ENCODE data around the gene UFSP1. TPM values are rescaled to one million over a fixed set of nuclear protein-coding genes. Genes with fewer than 3 reads are reported as not detected.

Gene UFSP1
- total RNA-seq, 1 donor from 2014 or later, result 2.4 TPM

DNA sequence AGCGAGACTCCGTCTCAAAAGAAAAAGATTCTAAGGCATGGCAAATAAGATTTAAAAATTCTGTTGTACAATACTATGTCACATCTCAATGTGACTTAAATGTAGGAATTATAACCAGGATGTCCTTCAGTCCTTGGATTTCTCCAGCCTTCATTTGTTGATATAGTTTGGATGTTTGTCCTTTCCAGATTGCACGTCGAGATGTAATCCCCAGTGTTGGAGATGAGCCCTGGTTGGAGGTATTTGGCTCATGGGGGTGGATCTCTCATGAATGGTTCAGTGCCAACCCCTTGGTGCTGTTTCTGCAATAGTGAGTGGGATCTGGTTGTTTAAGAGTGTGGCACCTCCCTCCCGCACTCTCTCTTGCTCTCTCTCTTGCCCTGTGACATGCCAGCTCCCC, 19.0 kb upstream of the UFSP1 start:
- no peak for DNase-seq (ENCODE audit: low spot score)
- Mint-ChIP-seq H3K4me1 (ENCODE audit: unreplicated experiment) (no peaks in the 10 kb centered on the region), H3K36me3 (ENCODE audit: low read depth, unreplicated experiment) (no peaks in the 10 kb centered on the region), H3K27ac (ENCODE audit: unreplicated experiment) (no peak overlapping the region), H3K27me3 (ENCODE audit: unreplicated experiment) (peaks cover 1% of the 10 kb centered on the region), H3K9me3 (ENCODE audit: unreplicated experiment) (no peaks in the 10 kb centered on the region), H3K4me3 (ENCODE audit: unreplicated experiment) (no peak overlapping the region)
- TF ChIP-seq, protein P1, sequence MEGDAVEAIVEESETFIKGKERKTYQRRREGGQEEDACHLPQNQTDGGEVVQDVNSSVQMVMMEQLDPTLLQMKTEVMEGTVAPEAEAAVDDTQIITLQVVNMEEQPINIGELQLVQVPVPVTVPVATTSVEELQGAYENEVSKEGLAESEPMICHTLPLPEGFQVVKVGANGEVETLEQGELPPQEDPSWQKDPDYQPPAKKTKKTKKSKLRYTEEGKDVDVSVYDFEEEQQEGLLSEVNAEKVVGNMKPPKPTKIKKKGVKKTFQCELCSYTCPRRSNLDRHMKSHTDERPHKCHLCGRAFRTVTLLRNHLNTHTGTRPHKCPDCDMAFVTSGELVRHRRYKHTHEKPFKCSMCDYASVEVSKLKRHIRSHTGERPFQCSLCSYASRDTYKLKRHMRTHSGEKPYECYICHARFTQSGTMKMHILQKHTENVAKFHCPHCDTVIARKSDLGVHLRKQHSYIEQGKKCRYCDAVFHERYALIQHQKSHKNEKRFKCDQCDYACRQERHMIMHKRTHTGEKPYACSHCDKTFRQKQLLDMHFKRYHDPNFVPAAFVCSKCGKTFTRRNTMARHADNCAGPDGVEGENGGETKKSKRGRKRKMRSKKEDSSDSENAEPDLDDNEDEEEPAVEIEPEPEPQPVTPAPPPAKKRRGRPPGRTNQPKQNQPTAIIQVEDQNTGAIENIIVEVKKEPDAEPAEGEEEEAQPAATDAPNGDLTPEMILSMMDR (IDR thresholded peaks at IDR 0.05; ENCODE audit: unreplicated experiment), result no peak

DNA sequence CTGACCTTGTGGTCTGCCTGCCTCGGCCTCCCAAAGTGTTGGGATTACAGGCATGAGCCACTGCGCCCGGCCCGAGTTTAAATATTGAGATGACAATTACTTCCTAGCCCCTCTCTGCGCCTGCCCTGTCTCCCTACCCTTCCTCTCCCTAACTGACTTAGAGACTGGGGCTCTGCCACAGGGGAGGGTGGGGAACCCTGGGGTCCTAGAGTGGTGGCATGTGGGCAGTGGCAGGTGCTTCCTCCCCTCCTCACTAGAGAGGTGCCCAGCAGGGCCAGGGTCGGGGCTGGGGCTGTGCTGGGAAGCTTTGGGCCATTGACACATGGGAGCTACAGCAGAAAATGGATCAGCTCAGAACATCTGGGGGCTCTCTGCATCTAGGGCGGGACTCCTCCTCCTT, 13.1 kb upstream of the UFSP1 start:
- no peak for DNase-seq (ENCODE audit: low spot score)
- H3K27me3 Mint-ChIP-seq (ENCODE audit: unreplicated experiment), result peaks cover 4% of the 10 kb centered on the region
- H3K9me3 Mint-ChIP-seq (ENCODE audit: unreplicated experiment), result no peaks in the 10 kb centered on the region
- no peaks in the 10 kb centered on the region for H3K4me1 Mint-ChIP-seq (ENCODE audit: unreplicated experiment)
- H3K4me3 Mint-ChIP-seq (ENCODE audit: unreplicated experiment), result no peak overlapping the region
- peaks cover 4% of the 10 kb centered on the region for H3K36me3 Mint-ChIP-seq (ENCODE audit: low read depth, unreplicated experiment)
- TF ChIP-seq, protein P1 (IDR thresholded peaks at IDR 0.05; ENCODE audit: unreplicated experiment), result no peak
- H3K27ac Mint-ChIP-seq (ENCODE audit: unreplicated experiment), result no peak overlapping the region

DNA sequence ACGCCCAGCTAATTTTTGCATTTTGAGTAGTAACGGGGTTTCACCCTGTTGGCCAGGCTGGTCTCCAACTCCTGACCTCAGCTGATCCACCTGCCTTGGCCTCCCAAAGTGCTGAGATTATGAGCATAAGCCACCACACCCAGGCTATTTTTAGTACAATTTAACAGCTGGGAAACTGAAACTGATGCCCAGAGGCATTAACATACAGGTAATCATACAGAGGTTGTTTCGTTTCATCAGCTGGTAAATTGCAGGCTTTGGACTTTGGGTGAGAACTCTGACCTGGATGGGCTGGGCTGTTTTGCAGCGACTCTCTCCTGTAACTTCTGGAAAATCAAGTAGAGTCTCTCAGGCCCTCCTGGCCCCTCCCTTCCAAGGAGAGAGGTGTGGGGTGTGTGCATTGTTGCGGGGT, 12.4 kb upstream of the UFSP1 start:
- peaks cover 6% of the 10 kb centered on the region for H3K27me3 Mint-ChIP-seq (ENCODE audit: unreplicated experiment)
- no peak for DNase-seq (ENCODE audit: low spot score)
- no peaks in the 10 kb centered on the region for H3K4me1 Mint-ChIP-seq (ENCODE audit: unreplicated experiment)
- peaks cover 4% of the 10 kb centered on the region for H3K36me3 Mint-ChIP-seq (ENCODE audit: low read depth, unreplicated experiment)
- no peak overlapping the region for H3K4me3 Mint-ChIP-seq (ENCODE audit: unreplicated experiment)
- H3K27ac Mint-ChIP-seq (ENCODE audit: unreplicated experiment), result no peak overlapping the region
- H3K9me3 Mint-ChIP-seq (ENCODE audit: unreplicated experiment), result no peaks in the 10 kb centered on the region
- TF ChIP-seq, protein P1 (IDR thresholded peaks at IDR 0.05; ENCODE audit: unreplicated experiment), result no peak

DNA sequence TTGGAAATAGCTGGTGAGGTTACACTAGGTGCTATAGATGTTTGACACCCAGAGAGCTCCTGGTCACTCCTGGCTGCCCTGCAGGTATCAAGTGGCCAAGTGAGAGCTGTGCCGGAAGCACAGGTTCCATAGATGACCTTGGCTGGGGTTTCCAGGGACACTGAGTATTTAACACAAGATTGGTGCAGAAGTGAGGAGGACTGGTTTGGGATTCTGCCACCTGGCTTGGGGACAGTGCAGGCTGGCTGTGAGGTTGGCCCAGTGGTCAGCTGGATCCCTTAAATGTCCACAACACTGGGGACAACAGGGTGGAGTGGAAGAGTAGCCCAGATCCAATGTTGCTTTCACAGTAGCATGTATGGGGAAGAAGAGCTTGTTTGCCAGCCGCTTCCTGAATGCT, 11.5 kb upstream of the UFSP1 start:
- Mint-ChIP-seq H3K4me1 (ENCODE audit: unreplicated experiment) (peaks cover 5% of the 10 kb centered on the region), H3K4me3 (ENCODE audit: unreplicated experiment) (no peak overlapping the region), H3K27ac (ENCODE audit: unreplicated experiment) (no peak overlapping the region), H3K9me3 (ENCODE audit: unreplicated experiment) (no peaks in the 10 kb centered on the region), H3K36me3 (ENCODE audit: low read depth, unreplicated experiment) (peaks cover 4% of the 10 kb centered on the region), H3K27me3 (ENCODE audit: unreplicated experiment) (peaks cover 12% of the 10 kb centered on the region)
- DNase-seq (ENCODE audit: low spot score), result no peak
- TF ChIP-seq, protein P1 (IDR thresholded peaks at IDR 0.05; ENCODE audit: unreplicated experiment), result no peak

DNA sequence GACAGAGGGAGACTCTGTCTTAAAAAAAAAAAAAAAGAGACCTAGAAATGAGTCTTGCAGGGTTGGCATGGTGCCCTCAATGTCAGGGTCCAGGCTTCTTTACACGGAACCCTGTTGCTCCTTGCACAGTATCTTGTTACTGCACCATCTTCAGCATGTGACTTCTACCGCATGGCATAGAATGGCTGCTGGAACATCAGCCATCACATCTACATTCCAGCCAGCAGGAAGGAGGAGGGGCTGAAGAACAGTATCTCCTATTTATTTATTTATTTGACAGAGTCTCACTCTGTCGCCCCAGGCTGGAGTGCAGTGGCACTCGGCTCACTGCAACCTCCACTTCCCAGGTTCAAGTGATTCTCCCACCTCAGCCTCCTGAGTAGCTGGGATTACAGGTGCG, 9.9 kb upstream of the UFSP1 start:
- Mint-ChIP-seq H3K4me3 (ENCODE audit: unreplicated experiment) (no peak overlapping the region), H3K4me1 (ENCODE audit: unreplicated experiment) (peaks cover 6% of the 10 kb centered on the region), H3K27me3 (ENCODE audit: unreplicated experiment) (peaks cover 13% of the 10 kb centered on the region), H3K36me3 (ENCODE audit: low read depth, unreplicated experiment) (peaks cover 4% of the 10 kb centered on the region), H3K9me3 (ENCODE audit: unreplicated experiment) (no peaks in the 10 kb centered on the region), H3K27ac (ENCODE audit: unreplicated experiment) (no peak overlapping the region)
- no peak for DNase-seq (ENCODE audit: low spot score)
- TF ChIP-seq, protein P1 (IDR thresholded peaks at IDR 0.05; ENCODE audit: unreplicated experiment), result no peak
